HepG2 (cell line): ENCODE results near the gene COBL. TPM values are rescaled to one million over a fixed set of nuclear protein-coding genes. Genes with fewer than 3 reads are reported as not detected.
A peak's percentile ranks its signal among the peaks of the same experiment; 100 is the strongest.

Experiments
- ARNT2 ChIP-seq: sonication (generic); formaldehyde crosslinking; IDR thresholded peaks from 2 replicates; pipeline ENCODE4 v1.8.0; 2022; ENCODE audit warnings: mild to moderate bottlenecking, low read depth, missing genetic modification reagents, moderate library complexity
- FOXA1 ChIP-seq, 2 experiments: fragments of 450-650 bp in 1 of 2; sonication (generic) in 1 of 2; formaldehyde crosslinking in 1 of 2; IDR thresholded peaks; 2 replicates each; pipeline versions ENCODE4 v1.4.0 to v1.6.1; 2016 to 2020; ENCODE audit warnings: missing genetic modification reagents in 1 of 2
- FOXM1 ChIP-seq: sonication (generic); formaldehyde crosslinking; IDR thresholded peaks from 2 replicates; pipeline ENCODE4 v1.5.0; 2020; ENCODE audit warnings: missing genetic modification reagents
- HOXA5 ChIP-seq: sonication (generic); formaldehyde crosslinking; IDR thresholded peaks from 2 replicates; pipeline ENCODE4 v1.4.0; 2020; ENCODE audit warnings: missing genetic modification reagents
- HOXA9 ChIP-seq: sonication (generic); formaldehyde crosslinking; IDR thresholded peaks from 2 replicates; pipeline ENCODE4 v1.8.1; 2022; ENCODE audit warnings: missing genetic modification reagents, mild to moderate bottlenecking, moderate library complexity, borderline replicate concordance
- KMT2A ChIP-seq: sonication (generic); formaldehyde crosslinking; IDR thresholded peaks from 2 replicates; pipeline ENCODE4 v1.4.0; 2020; ENCODE audit warnings: missing genetic modification reagents
- MED8 ChIP-seq: sonication (generic); formaldehyde crosslinking; IDR thresholded peaks from 2 replicates; pipeline ENCODE4 v1.8.1; 2023; ENCODE audit warnings: mild to moderate bottlenecking, missing genetic modification reagents; ENCODE audit not compliant: insufficient replicate concordance
- NFE2L1 ChIP-seq: sonication (generic); formaldehyde crosslinking; IDR thresholded peaks from 2 replicates; pipeline ENCODE4 v1.4.0; 2020; ENCODE audit warnings: missing genetic modification reagents, mild to moderate bottlenecking, borderline replicate concordance
- POLR2A ChIP-seq, 2 experiments: IDR thresholded peaks; 2 replicates each; pipeline ENCODE4 v1.6.1; 2011; ENCODE audit warnings: low read depth in 2 of 2, low read length in 2 of 2, mild to moderate bottlenecking in 1 of 2, moderate library complexity in 1 of 2; ENCODE audit not compliant: insufficient read depth in 1 of 2
- SNAPC2 ChIP-seq: sonication (generic); formaldehyde crosslinking; IDR thresholded peaks from 2 replicates; pipeline ENCODE4 v1.8.1; 2022; ENCODE audit warnings: mild to moderate bottlenecking, missing genetic modification reagents
- TEAD2 ChIP-seq: sonication (generic); formaldehyde crosslinking; IDR thresholded peaks from 2 replicates; pipeline ENCODE4 v1.9.0; 2021; ENCODE audit warnings: missing genetic modification reagents
- XBP1 ChIP-seq: sonication (generic); formaldehyde crosslinking; IDR thresholded peaks from 2 replicates; pipeline ENCODE4 v1.5.0; 2020; ENCODE audit warnings: missing genetic modification reagents
- ZBTB7B ChIP-seq: sonication (generic); formaldehyde crosslinking; IDR thresholded peaks from 2 replicates; pipeline ENCODE4 v1.4.0; 2020; ENCODE audit warnings: missing genetic modification reagents
- ZEB1 ChIP-seq: IDR thresholded peaks from 2 replicates; pipeline ENCODE4 v1.6.1; 2012; ENCODE audit warnings: mild to moderate bottlenecking, low read depth, inconsistent platforms; ENCODE audit not compliant: insufficient replicate concordance
- ZMAT3 ChIP-seq: sonication (generic); formaldehyde crosslinking; conservative IDR thresholded peaks from 2 replicates; pipeline ENCODE4 v1.7.0; 2021; ENCODE audit warnings: missing genetic modification reagents
- ZNF121 ChIP-seq: sonication (generic); formaldehyde crosslinking; IDR thresholded peaks from 2 replicates; pipeline ENCODE4 v1.5.0; 2020; ENCODE audit warnings: mild to moderate bottlenecking, missing genetic modification reagents
- ZNF124 ChIP-seq: sonication (generic); formaldehyde crosslinking; IDR thresholded peaks from 2 replicates; pipeline ENCODE4 v1.4.0; 2020; ENCODE audit warnings: missing genetic modification reagents
- ZNF235 ChIP-seq: sonication (generic); formaldehyde crosslinking; IDR thresholded peaks from 2 replicates; pipeline ENCODE4 v1.8.1; 2023; ENCODE audit warnings: mild to moderate bottlenecking, missing genetic modification reagents, borderline replicate concordance
- ZNF3 ChIP-seq: IDR thresholded peaks from 2 replicates; pipeline ENCODE4 v1.7.0; 2017; ENCODE audit warnings: inconsistent platforms
- ZNF563 ChIP-seq: sonication (generic); formaldehyde crosslinking; IDR thresholded peaks from 2 replicates; pipeline ENCODE4 v1.8.0; 2022; ENCODE audit warnings: mild to moderate bottlenecking, moderate library complexity, missing genetic modification reagents
- ZNF577 ChIP-seq: sonication (generic); formaldehyde crosslinking; IDR thresholded peaks from 2 replicates; pipeline ENCODE4 v1.4.0; 2020; ENCODE audit warnings: mild to moderate bottlenecking, low read depth, missing genetic modification reagents, borderline replicate concordance
- ZNF703 ChIP-seq: sonication (generic); formaldehyde crosslinking; IDR thresholded peaks from 2 replicates; pipeline ENCODE4 v1.5.1; 2020; ENCODE audit warnings: missing genetic modification reagents, mild to moderate bottlenecking, moderate library complexity, borderline replicate concordance
- polyA plus RNA-seq, 8 experiments: library from polyadenylated mRNA; depleted of rRNA in 3 of 8; stranded (reverse) in 7 of 8; unstranded in 1 of 8; fragments of >200 nt; fragmentation: Illumina TruSeq in 4 of 8; extraction: Trizol in 4 of 8; gene quantifications; 2 replicates each; pipeline versions ENCODE4 v1.2.1 to v1.2.3, GENCODE V29; 2011 to 2016; ENCODE audit warnings: low read depth in 4 of 8, missing spikeins in 1 of 8, mixed read lengths in 1 of 8; ENCODE audit not compliant: insufficient read depth in 1 of 8
- total RNA-seq, 5 experiments: library from RNA; depleted of rRNA; stranded (reverse); fragments of >200 nt; fragmentation: Illumina TruSeq; extraction: Trizol; gene quantifications; 2 replicates each; pipeline ENCODE4 v1.2.3, GENCODE V29; 2016; ENCODE audit warnings: low read depth in 1 of 5
- TF ChIP-seq, protein P1 (sequence below): sonication (generic); formaldehyde crosslinking; IDR thresholded peaks from 2 replicates; pipeline ENCODE4 v1.4.0; 2020; ENCODE audit warnings: mild to moderate bottlenecking, missing genetic modification reagents
- TF ChIP-seq, protein P2 (sequence below): fragments of 450-650 bp; IDR thresholded peaks from 2 replicates; pipeline ENCODE4 v1.6.1; 2017
- TF ChIP-seq, protein P3 (sequence below): sonication (generic); formaldehyde crosslinking; IDR thresholded peaks from 2 replicates; pipeline ENCODE4 v1.4.0; 2020; ENCODE audit warnings: mild to moderate bottlenecking, missing genetic modification reagents
- TF ChIP-seq, protein P4 (sequence below): sonication (generic); formaldehyde crosslinking; IDR thresholded peaks from 2 replicates; pipeline ENCODE4 v1.5.0; 2020; ENCODE audit warnings: mild to moderate bottlenecking, missing genetic modification reagents, borderline replicate concordance

COBL gene
- total and polyA plus RNA-seq, 2 of the 13 experiments (the other 11 are each of a cell fraction or from before 2014, with no cell fraction given), result 3.8 to 4.9 TPM

DNA sequence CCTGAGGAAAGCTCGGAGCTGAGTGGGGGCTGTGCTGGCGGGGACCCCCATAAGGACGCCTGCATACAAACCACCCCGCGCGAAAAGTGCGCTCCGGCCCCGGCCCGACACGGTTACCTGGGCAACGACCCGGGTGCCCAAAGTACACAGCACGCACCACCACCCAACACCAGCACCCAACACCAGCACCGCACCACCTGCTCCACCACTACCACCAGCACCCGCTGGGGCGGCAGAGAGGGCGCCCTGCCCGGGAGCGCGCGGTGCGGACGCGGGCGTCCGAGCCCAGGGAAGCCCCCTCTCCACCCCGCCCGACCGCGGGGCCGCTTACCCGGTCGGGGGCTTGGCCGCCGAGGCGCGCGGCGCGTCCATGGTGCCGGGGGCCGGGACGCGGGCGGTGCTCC is 345 bp downstream of the COBL start (continued):
- TF ChIP-seq NFE2L1 (CRISPR knock-in tag), result no peak
- TF ChIP-seq XBP1 (CRISPR knock-in tag), result no peak
- TF ChIP-seq HOXA5, result no peak
- TF ChIP-seq ZBTB7B, result no peak
- no peak for TF ChIP-seq KMT2A (CRISPR knock-in tag)
- TF ChIP-seq ZNF3 (CRISPR knock-in tag), result no peak
- no peak for TF ChIP-seq FOXA1 (IDR thresholded peaks at IDR 0.05)
- peak; percentile 38 for TF ChIP-seq FOXA1 (CRISPR knock-in tag; IDR thresholded peaks at IDR 0.05)
- TF ChIP-seq ARNT2, result 0 out of 2 replicates have a peak, but pooled peaks have one; percentile 43
- TF ChIP-seq FOXM1 (CRISPR knock-in tag), result no peak
- TF ChIP-seq HOXA9 (CRISPR knock-in tag), result no peak
- TF ChIP-seq, protein P1, sequence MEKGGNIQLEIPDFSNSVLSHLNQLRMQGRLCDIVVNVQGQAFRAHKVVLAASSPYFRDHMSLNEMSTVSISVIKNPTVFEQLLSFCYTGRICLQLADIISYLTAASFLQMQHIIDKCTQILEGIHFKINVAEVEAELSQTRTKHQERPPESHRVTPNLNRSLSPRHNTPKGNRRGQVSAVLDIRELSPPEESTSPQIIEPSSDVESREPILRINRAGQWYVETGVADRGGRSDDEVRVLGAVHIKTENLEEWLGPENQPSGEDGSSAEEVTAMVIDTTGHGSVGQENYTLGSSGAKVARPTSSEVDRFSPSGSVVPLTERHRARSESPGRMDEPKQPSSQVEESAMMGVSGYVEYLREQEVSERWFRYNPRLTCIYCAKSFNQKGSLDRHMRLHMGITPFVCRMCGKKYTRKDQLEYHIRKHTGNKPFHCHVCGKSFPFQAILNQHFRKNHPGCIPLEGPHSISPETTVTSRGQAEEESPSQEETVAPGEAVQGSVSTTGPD (CRISPR knock-in tag), result 0 out of 2 replicates have a peak, but pooled peaks have one; percentile 13
- peak; percentile 82; the same call in 1 of the 2 replicates for TF ChIP-seq ZNF235 (CRISPR knock-in tag)
- no peak for TF ChIP-seq ZMAT3
- no peak for TF ChIP-seq SNAPC2 (CRISPR knock-in tag)
- TF ChIP-seq ZNF563, result no peak
- TF ChIP-seq, protein P2, sequence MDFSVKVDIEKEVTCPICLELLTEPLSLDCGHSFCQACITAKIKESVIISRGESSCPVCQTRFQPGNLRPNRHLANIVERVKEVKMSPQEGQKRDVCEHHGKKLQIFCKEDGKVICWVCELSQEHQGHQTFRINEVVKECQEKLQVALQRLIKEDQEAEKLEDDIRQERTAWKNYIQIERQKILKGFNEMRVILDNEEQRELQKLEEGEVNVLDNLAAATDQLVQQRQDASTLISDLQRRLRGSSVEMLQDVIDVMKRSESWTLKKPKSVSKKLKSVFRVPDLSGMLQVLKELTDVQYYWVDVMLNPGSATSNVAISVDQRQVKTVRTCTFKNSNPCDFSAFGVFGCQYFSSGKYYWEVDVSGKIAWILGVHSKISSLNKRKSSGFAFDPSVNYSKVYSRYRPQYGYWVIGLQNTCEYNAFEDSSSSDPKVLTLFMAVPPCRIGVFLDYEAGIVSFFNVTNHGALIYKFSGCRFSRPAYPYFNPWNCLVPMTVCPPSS, result no peak
- peak in 1 of 2 experiments; percentile 35; a peak in 1 of 4 replicates for TF ChIP-seq POLR2A (IDR thresholded peaks at IDR 0.05; ENCODE audit: insufficient read depth in 1 of 2, low read depth in 2 of 2, low read length in 2 of 2)
- TF ChIP-seq, protein P3, sequence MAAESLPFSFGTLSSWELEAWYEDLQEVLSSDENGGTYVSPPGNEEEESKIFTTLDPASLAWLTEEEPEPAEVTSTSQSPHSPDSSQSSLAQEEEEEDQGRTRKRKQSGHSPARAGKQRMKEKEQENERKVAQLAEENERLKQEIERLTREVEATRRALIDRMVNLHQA, result no peak
- TF ChIP-seq ZEB1, result no peak
- no peak for TF ChIP-seq TEAD2 (CRISPR knock-in tag)
- TF ChIP-seq ZNF124 (CRISPR knock-in tag), result no peak
- TF ChIP-seq MED8 (CRISPR knock-in tag), result no peak
- no peak for TF ChIP-seq ZNF577 (CRISPR knock-in tag)
- TF ChIP-seq, protein P4, sequence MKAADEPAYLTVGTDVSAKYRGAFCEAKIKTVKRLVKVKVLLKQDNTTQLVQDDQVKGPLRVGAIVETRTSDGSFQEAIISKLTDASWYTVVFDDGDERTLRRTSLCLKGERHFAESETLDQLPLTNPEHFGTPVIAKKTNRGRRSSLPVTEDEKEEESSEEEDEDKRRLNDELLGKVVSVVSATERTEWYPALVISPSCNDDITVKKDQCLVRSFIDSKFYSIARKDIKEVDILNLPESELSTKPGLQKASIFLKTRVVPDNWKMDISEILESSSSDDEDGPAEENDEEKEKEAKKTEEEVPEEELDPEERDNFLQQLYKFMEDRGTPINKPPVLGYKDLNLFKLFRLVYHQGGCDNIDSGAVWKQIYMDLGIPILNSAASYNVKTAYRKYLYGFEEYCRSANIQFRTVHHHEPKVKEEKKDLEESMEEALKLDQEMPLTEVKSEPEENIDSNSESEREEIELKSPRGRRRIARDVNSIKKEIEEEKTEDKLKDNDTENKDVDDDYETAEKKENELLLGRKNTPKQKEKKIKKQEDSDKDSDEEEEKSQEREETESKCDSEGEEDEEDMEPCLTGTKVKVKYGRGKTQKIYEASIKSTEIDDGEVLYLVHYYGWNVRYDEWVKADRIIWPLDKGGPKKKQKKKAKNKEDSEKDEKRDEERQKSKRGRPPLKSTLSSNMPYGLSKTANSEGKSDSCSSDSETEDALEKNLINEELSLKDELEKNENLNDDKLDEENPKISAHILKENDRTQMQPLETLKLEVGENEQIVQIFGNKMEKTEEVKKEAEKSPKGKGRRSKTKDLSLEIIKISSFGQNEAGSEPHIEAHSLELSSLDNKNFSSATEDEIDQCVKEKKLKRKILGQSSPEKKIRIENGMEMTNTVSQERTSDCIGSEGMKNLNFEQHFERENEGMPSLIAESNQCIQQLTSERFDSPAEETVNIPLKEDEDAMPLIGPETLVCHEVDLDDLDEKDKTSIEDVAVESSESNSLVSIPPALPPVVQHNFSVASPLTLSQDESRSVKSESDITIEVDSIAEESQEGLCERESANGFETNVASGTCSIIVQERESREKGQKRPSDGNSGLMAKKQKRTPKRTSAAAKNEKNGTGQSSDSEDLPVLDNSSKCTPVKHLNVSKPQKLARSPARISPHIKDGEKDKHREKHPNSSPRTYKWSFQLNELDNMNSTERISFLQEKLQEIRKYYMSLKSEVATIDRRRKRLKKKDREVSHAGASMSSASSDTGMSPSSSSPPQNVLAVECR (CRISPR knock-in tag), result no peak
- no peak for TF ChIP-seq ZNF121 (CRISPR knock-in tag)
- TF ChIP-seq ZNF703 (CRISPR knock-in tag), result no peak
